ENCODE measurements around the gene BTNL2. TPM values are rescaled to one million over a fixed set of nuclear protein-coding genes. Genes with fewer than 3 reads are reported as not detected.

Gene BTNL2
- polyA plus RNA-seq, 3 donors, result 0.16 to 1.3 (median 0.37) TPM

- no peak for DNase-seq (ENCODE audit: low read depth in 3 of 3, low spot score in 2 of 3)
Measured at GRCh38 chr6:32416036-32416435, 9.1 kb upstream of the BTNL2 start.

GRCh38 chr6:32415521-32416019 lies 8.6 kb upstream of the BTNL2 start:
- DNase-seq (ENCODE audit: low read depth in 3 of 3, low spot score in 2 of 3), result peak in 2 of 3 donors; percentile 43 to 53

- DNase-seq (ENCODE audit: low read depth in 3 of 3, low spot score in 2 of 3), result peak; percentile 59 to 64 (median 61)
Measured at GRCh38 chr6:32413427-32414047, 6.6 kb upstream of the BTNL2 start.

- DNase-seq (ENCODE audit: low read depth in 3 of 3, low spot score in 2 of 3), result no peak
Measured at GRCh38 chr6:32411566-32412327, 4.8 kb upstream of the BTNL2 start.

- DNase-seq (ENCODE audit: low read depth in 3 of 3, low spot score in 2 of 3), result no peak
Measured at GRCh38 chr6:32410906-32411305, 3.9 kb upstream of the BTNL2 start.

GRCh38 chr6:32406197-32406596 lies 784 bp downstream of the BTNL2 start:
- no peak for DNase-seq (ENCODE audit: low read depth in 3 of 3, low spot score in 2 of 3)

- DNase-seq (ENCODE audit: low read depth in 3 of 3, low spot score in 2 of 3), result no peak
Measured at GRCh38 chr6:32405656-32406055, 1.3 kb downstream of the BTNL2 start.

- DNase-seq (ENCODE audit: low read depth in 3 of 3, low spot score in 2 of 3), result no peak
Measured at GRCh38 chr6:32402812-32403211, 4.2 kb downstream of the BTNL2 start.

- no peak for DNase-seq (ENCODE audit: low read depth in 3 of 3, low spot score in 2 of 3)
Measured at GRCh38 chr6:32401284-32401963, 5.6 kb downstream of the BTNL2 start.

GRCh38 chr6:32397252-32397920 lies 9.6 kb downstream of the BTNL2 start:
- no peak for DNase-seq (ENCODE audit: low read depth in 3 of 3, low spot score in 2 of 3)

GRCh38 chr6:32396028-32396427 lies 11.0 kb downstream of the BTNL2 start:
- DNase-seq (ENCODE audit: low read depth in 3 of 3, low spot score in 2 of 3), result no peak

- peak in 1 of 3 donors; percentile 40 for DNase-seq (ENCODE audit: low read depth in 3 of 3, low spot score in 2 of 3)
Measured at GRCh38 chr6:32393665-32394420, 13.1 kb downstream of the BTNL2 start.

- no peak for DNase-seq (ENCODE audit: low read depth in 3 of 3, low spot score in 2 of 3)
Measured at GRCh38 chr6:32391505-32391904, 15.5 kb downstream of the BTNL2 start.

GRCh38 chr6:32387589-32388340 lies 19.2 kb downstream of the BTNL2 start:
- no peak for DNase-seq (ENCODE audit: low read depth in 3 of 3, low spot score in 2 of 3)

- DNase-seq (ENCODE audit: low read depth in 3 of 3, low spot score in 2 of 3), result no peak
Measured at GRCh38 chr6:32386040-32386439, 20.9 kb downstream of the BTNL2 start.

GRCh38 chr6:32382757-32383420 lies 24.1 kb downstream of the BTNL2 start:
- DNase-seq (ENCODE audit: low read depth in 3 of 3, low spot score in 2 of 3), result no peak

- no peak for DNase-seq (ENCODE audit: low read depth in 3 of 3, low spot score in 2 of 3)
Measured at GRCh38 chr6:32379545-32379944, 27.4 kb downstream of the BTNL2 start.

- no peak for DNase-seq (ENCODE audit: low read depth in 3 of 3, low spot score in 2 of 3)
Measured at GRCh38 chr6:32375739-32376529, 31.0 kb downstream of the BTNL2 start.
